HL-60 (cell line): ENCODE measurements around the gene PDE6B.

Experiments
- DNase-seq, 2 experiments: peaks; one replicate each; pipeline ENCODE4 v3.0.0-alpha.2; 2010 to 2020; ENCODE audit warnings: low read depth in 1 of 2, low spot score in 1 of 2
- H3K27ac ChIP-seq: fragments of 250-450 bp; sonication (Bioruptor Pico); replicated peaks from 2 replicates; pipeline ENCODE4 v1.5.1; 2020; ENCODE audit warnings: mild to moderate bottlenecking, moderate library complexity
- H3K27me3 ChIP-seq: fragments of 250-450 bp; sonication (Bioruptor Pico); 2 replicates; pipeline ENCODE4 v1.5.1; 2021; ENCODE audit warnings: mild to moderate bottlenecking, moderate library complexity; ENCODE audit not compliant: insufficient read depth, poor library complexity, severe bottlenecking
- H3K4me3 ChIP-seq: replicated peaks from 2 replicates; pipeline ENCODE4 v1.5.1; 2011; ENCODE audit warnings: mild to moderate bottlenecking, control low read depth, low read length; ENCODE audit not compliant: insufficient read depth
- CTCF ChIP-seq: IDR thresholded peaks from one replicate; pipeline ENCODE4 v1.5.1; 2011; ENCODE audit warnings: low read length, control low read depth, inconsistent platforms; ENCODE audit not compliant: insufficient read depth
- GABPA ChIP-seq: IDR thresholded peaks from 2 replicates; pipeline ENCODE4 v1.6.1; 2012; ENCODE audit warnings: low read depth
- POLR2AphosphoS5 ChIP-seq: IDR thresholded peaks from 2 replicates; pipeline ENCODE4 v1.6.1; 2012; ENCODE audit warnings: low read depth
- REST ChIP-seq: IDR thresholded peaks from 2 replicates; pipeline ENCODE4 v1.6.1; 2012; ENCODE audit warnings: low read depth; ENCODE audit not compliant: insufficient replicate concordance
- SPI1 ChIP-seq: IDR thresholded peaks from 2 replicates; pipeline ENCODE4 v1.6.1; 2012; ENCODE audit warnings: low read depth, mild to moderate bottlenecking, borderline replicate concordance

PDE6B gene

GRCh38 chr4:649751-650310, 24.5 kb downstream of the PDE6B start:
- no peaks in the 10 kb centered on the region for H3K27me3 ChIP-seq
- no peak overlapping the region for H3K4me3 ChIP-seq
- DNase-seq: no peak
- TF ChIP-seq CTCF: no peak
- no peak overlapping the region for H3K27ac ChIP-seq

- TF ChIP-seq SPI1 (no peak), REST (no peak), GABPA (no peak), POLR2AphosphoS5 (no peak), CTCF (no peak)
- Histone ChIP-seq H3K4me3 (no peak overlapping the region), H3K27ac (no peak overlapping the region), H3K27me3 (no peaks in the 10 kb centered on the region)
- DNase-seq: no peak
These were observed 25.1 kb downstream of the PDE6B start for GRCh38 chr4:650461-650860.

- no peak overlapping the region for H3K4me3 ChIP-seq
- H3K27me3 ChIP-seq: no peaks in the 10 kb centered on the region
- H3K27ac ChIP-seq: no peak overlapping the region
- DNase-seq: no peak
- TF ChIP-seq POLR2AphosphoS5 (no peak), CTCF (no peak), REST (no peak), GABPA (no peak), SPI1 (no peak)
These were observed 25.8 kb downstream of the PDE6B start for GRCh38 chr4:650951-651883.
